GM18870 (cell line): ENCODE results near the gene KDM6A.

Source experiments
- ATAC-seq: cut with Tn5 transposase; IDR thresholded peaks from one replicate; pipeline ENCODE4 v1.9.1; 2021; ENCODE audit warnings: moderate library complexity; ENCODE audit not compliant: unreplicated experiment

Gene KDM6A

DNA sequence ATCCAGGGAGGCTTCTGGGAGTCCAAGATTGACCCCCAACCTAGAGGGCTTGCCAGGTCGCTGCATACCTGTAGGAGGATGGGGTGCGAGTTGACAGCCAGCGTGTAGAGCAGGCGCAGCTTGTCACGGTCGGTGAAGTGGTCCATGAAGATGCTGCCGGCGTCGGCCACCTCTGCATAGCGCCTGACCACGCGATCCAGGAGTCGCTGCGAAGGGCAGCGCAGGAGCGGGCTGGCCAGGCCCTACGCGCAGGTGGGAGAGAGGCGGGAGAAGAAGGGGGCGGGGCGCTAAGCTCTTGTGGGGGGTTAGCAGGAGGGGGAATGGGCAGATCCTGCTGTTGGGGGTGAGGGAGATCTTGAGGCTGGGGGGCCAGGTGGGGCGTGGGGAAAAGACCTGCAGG, 284.7 kb downstream of the KDM6A start:
- no peak for ATAC-seq
